DND-41 (cell line): ENCODE results near the gene PLXNA4.
A peak's percentile ranks its signal among the peaks of the same experiment; 100 is the strongest.

Source experiments
- CTCF ChIP-seq: IDR thresholded peaks from 2 replicates; pipeline ENCODE4 v1.5.1; 2012; ENCODE audit warnings: borderline replicate concordance, low read length, moderate library complexity, mild to moderate bottlenecking; ENCODE audit not compliant: poor library complexity, severe bottlenecking; ENCODE audit errors: extremely low read depth
- EZH2 ChIP-seq: IDR thresholded peaks from 3 replicates; pipeline ENCODE4 v1.6.1; 2012; ENCODE audit warnings: borderline replicate concordance, low read depth, mild to moderate bottlenecking, moderate library complexity, low read length, inconsistent platforms; ENCODE audit not compliant: severe bottlenecking

GRCh38 chr7:132321387-132321786, 254.9 kb downstream of the PLXNA4 start:
- TF ChIP-seq CTCF, result peak; percentile 18
- no peak for TF ChIP-seq EZH2
